ENCODE measurements around the gene CHIC2. TPM values are rescaled to one million over a fixed set of nuclear protein-coding genes. Genes with fewer than 3 reads are reported as not detected.

Gene CHIC2
- total and polyA plus RNA-seq, 9 donors: 14.7 to 37.6 (median 18.3) TPM

DNA sequence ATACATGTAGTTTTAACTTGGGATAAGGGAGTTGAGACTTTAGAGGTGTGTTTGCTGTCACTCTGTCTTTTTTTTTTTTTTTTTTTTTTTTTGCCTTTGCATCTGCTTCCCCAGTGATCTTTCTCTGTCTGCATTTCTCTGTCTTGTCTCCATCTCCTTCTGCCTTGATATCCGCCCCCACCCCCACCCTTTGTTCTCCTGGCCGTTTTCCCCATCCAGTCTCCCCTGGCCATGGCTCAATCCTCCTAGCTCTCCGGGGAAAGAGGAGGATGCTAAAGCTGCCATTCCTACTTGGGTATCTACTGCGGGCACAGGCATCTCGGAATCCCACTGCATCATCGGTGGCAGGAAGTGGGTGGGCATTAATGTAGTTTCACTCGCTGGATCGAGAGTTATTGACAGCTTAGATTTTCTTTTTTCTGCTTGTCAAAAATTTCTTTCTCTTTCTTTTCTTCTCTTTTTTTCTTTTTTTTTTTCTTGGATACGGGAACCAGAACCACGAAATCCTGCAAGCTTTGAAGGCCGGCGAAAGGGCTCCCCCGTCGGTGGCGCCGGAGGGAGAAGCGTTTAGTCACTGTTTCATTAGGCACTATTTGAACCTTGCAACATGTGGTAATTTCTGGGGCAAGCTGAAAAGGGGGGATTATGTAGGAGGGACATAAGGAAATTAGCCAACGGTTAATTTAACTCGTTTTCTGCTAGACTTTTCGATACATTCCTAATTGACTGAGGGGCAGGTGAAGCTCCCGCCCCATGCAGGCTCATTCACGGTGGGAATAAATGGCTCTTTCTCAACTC lies 43.7 kb upstream of the CHIC2 start:
- no peak overlapping the region for H3K4me3 ChIP-seq
- 32 to 35% (median 34%) methylated on average over 22 of the region's 22 CpGs for WGBS, 3 donors
- no peak overlapping the region for H3K27ac ChIP-seq
- H3K9me3 ChIP-seq: no peaks in the 10 kb centered on the region
- no peaks in the 10 kb centered on the region for H3K27me3 ChIP-seq
- intact Hi-C loops (cut with DNase I): no loop called here
- peaks cover 5% of the 10 kb centered on the region for H3K4me1 ChIP-seq (ENCODE audit: insufficient read depth)
- DNase-seq: no peak
- H3K36me3 ChIP-seq: no peaks in the 10 kb centered on the region
- TF ChIP-seq, protein P1, sequence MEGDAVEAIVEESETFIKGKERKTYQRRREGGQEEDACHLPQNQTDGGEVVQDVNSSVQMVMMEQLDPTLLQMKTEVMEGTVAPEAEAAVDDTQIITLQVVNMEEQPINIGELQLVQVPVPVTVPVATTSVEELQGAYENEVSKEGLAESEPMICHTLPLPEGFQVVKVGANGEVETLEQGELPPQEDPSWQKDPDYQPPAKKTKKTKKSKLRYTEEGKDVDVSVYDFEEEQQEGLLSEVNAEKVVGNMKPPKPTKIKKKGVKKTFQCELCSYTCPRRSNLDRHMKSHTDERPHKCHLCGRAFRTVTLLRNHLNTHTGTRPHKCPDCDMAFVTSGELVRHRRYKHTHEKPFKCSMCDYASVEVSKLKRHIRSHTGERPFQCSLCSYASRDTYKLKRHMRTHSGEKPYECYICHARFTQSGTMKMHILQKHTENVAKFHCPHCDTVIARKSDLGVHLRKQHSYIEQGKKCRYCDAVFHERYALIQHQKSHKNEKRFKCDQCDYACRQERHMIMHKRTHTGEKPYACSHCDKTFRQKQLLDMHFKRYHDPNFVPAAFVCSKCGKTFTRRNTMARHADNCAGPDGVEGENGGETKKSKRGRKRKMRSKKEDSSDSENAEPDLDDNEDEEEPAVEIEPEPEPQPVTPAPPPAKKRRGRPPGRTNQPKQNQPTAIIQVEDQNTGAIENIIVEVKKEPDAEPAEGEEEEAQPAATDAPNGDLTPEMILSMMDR (IDR thresholded peaks at IDR 0.05): no peak
- TF ChIP-seq POLR2A (IDR thresholded peaks at IDR 0.05) (no peak), EP300 (IDR thresholded peaks at IDR 0.05) (no peak)

DNA sequence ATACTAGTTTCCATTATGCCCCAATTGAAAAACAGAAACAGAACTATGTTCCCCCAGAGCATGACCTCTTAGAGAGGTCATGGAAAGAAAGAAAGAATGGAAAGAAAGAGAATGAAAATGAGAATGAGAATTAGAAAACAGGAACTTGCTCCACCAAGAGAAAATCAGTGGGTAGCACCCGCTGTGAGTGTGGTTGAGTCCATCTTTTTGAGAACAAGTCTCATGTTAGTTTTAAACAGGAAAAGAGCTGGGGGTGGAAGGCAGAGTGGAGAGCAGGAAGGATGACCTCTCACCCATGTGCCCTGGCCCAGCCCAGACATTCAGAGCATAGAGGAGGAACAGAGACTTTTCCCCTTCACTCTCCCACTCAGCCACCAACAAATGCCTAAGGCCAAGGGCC lies 40.5 kb upstream of the CHIC2 start:
- Histone ChIP-seq H3K4me1 (ENCODE audit: insufficient read depth) (peaks cover 17% of the 10 kb centered on the region), H3K27me3 (no peaks in the 10 kb centered on the region), H3K9me3 (no peaks in the 10 kb centered on the region), H3K27ac (no peak overlapping the region), H3K4me3 (no peak overlapping the region), H3K36me3 (no peaks in the 10 kb centered on the region)
- no peak for TF ChIP-seq EP300 (IDR thresholded peaks at IDR 0.05)
- TF ChIP-seq POLR2A (IDR thresholded peaks at IDR 0.05): no peak
- TF ChIP-seq, protein P1 (IDR thresholded peaks at IDR 0.05): no peak
- intact Hi-C loops (cut with DNase I): no loop called here
- no peak for DNase-seq
- WGBS, 3 donors: 96 to 100% (median 100%) methylated on average over 1 of the region's 1 CpG

DNA sequence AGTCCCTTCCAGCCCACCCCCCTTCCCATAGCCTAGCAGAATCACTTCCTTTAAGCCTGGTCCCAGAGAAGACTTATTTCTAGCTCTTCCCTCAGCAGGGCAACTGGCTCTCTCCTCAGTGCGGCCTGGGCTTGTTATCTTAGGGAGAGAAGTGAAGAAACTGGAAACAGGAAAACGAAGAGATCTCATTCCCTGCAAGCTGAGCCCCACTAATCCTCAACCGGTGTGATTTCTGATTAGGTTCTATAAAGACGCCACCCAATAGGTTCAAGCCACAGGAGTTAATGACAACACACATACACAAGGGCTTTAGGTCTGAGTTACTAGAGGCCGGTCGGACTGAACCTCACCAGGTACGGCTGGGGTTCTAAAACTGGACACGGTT lies 38.8 kb upstream of the CHIC2 start:
- 17 to 26% (median 20%) methylated on average over 8 of the region's 8 CpGs for WGBS, 3 donors
- Histone ChIP-seq H3K27ac (no peak overlapping the region), H3K4me3 (no peak overlapping the region), H3K36me3 (no peaks in the 10 kb centered on the region), H3K4me1 (ENCODE audit: insufficient read depth) (peaks cover 16% of the 10 kb centered on the region), H3K9me3 (no peaks in the 10 kb centered on the region), H3K27me3 (no peaks in the 10 kb centered on the region)
- intact Hi-C loops (cut with DNase I): no loop called here
- TF ChIP-seq POLR2A (IDR thresholded peaks at IDR 0.05): no peak
- no peak for TF ChIP-seq EP300 (IDR thresholded peaks at IDR 0.05)
- TF ChIP-seq, protein P1 (IDR thresholded peaks at IDR 0.05): no peak
- no peak for DNase-seq

DNA sequence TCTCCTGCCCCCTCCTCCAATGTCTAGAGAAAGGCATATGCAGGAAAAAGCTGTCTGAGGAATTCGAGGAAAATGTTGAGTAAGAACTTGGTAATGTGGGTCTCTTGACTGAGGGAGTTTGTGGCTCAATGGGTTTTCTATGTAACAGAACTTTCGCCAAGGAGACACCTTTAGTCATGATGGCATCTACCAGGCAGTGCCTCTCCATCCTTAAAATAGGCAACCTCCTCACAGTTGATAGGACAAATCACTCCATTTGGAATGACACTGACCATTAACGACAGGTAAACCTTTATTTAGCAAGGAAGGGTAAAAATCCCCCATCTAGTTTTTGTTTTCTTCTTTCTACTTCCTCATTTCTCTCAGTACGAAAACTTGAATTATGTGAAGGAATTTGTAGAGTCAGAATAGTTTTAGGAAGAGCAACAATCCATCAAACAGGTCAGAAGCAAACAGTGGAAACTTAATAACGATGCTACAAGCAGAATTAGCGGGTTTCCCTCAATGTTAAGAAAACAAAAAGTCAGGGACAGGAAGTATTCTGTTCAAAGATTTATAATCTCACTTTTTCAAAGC lies 38.2 kb upstream of the CHIC2 start:
- Histone ChIP-seq H3K27me3 (no peaks in the 10 kb centered on the region), H3K4me3 (no peak overlapping the region), H3K9me3 (no peaks in the 10 kb centered on the region), H3K36me3 (no peaks in the 10 kb centered on the region), H3K4me1 (ENCODE audit: insufficient read depth) (peaks cover 16% of the 10 kb centered on the region), H3K27ac (no peak overlapping the region)
- no peak for DNase-seq
- TF ChIP-seq, protein P1 (IDR thresholded peaks at IDR 0.05): no peak
- no peak for TF ChIP-seq EP300 (IDR thresholded peaks at IDR 0.05)
- no peak for TF ChIP-seq POLR2A (IDR thresholded peaks at IDR 0.05)
- 76 to 84% (median 78%) methylated on average over 6 of the region's 6 CpGs for WGBS, 3 donors
- intact Hi-C loops (cut with DNase I): no loop called here
